T follicular helper cell (primary cell): ENCODE data around the gene LGALSL.
"Not testable (repeated sequence)": the region's sequence is repeated elsewhere in the genome, so short reads cannot be mapped to it uniquely, and the experiment has no call there.

Source experiments
- DNase-seq: peaks from one replicate; pipeline ENCODE4 v3.0.0-alpha.2; 2020; ENCODE audit warnings: low read depth

Gene LGALSL

DNA sequence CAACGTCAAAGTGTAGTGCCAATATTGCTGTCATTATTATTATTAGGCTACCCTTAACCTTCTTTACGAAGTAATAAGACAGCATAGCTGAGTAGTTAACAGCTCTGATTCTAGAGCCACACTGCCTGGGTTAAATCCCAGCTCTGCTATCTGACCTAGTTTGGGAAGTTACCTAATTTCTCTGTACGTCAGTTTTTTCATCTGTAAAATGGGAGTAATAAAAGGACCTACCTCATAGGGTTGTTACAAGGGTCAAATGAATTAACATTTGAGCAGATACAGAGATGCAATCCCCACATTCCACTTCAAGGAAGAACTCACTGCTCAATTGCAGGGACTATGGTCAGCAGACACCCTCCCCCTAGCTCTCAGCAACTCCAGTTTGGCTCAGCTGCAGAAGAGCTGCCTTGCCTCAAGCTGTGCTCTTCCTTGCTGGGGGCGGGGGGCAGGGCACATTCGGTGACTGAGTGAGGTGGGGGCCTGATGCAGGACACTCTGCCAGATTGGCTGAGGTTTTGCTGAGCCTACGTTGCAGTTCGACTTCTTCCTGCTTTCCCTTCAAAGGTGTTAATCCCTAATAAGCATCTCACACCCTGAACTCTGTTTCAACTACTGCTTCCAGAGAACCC is 11.0 kb upstream of the LGALSL start:
- DNase-seq = no peak

GRCh38 chr2:64445970-64446369 is 8.0 kb upstream of the LGALSL start:
- DNase-seq = not testable (repeated sequence)

DNA sequence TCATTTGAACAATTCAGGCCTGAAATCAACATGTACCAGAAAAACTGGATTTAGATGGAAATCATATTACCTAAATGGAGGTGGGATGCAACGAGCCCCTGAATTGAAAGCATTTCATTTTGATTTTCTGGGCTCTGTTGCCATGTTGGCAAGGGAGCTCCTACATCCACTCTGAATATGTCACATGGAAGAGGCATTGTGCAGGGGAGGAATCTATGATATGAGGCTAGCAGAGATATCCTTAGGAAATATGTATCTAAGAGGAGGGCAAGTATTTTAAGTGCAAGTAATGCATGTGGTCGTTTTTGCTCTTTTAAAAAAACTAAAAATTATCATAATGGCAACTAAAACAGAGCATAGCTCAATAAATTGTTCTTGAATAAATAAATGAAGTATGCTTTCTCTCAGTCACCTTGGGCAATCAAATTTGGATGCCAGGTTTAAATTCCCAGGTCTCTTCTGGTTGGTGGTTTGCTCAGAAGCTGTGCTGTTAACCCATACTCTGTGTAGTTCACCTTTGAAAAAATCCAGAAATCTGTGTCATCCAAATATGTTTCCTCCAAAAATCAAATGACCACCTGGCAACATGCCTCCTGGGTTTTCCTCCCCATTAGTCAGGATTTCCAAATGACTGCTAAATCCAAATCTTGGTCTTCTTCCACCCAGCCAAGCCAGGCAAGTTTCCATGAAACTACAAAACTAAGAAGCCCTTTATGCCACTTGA is 6.5 kb upstream of the LGALSL start:
- DNase-seq = no peak

GRCh38 chr2:64448041-64448426 is 5.9 kb upstream of the LGALSL start:
- no peak for DNase-seq

DNA sequence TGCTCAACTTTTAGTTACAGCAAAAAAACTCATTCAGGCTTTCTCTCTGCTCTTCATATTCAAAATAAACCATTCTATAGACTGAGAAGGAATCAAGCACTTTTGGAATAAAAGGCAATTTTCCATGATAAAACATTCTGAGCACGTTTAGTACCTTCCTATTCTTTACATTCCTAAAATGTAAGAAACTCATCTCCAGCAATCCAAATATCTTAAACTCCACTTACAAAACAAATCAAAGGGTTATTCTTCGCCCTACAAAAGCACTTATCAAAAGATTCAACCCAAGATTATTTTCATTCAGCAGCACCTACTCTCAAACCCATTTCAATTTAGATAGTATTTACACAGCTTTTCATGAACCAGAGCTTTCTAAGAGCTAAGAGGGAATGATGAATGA is 2.9 kb upstream of the LGALSL start:
- DNase-seq = no peak

DNA sequence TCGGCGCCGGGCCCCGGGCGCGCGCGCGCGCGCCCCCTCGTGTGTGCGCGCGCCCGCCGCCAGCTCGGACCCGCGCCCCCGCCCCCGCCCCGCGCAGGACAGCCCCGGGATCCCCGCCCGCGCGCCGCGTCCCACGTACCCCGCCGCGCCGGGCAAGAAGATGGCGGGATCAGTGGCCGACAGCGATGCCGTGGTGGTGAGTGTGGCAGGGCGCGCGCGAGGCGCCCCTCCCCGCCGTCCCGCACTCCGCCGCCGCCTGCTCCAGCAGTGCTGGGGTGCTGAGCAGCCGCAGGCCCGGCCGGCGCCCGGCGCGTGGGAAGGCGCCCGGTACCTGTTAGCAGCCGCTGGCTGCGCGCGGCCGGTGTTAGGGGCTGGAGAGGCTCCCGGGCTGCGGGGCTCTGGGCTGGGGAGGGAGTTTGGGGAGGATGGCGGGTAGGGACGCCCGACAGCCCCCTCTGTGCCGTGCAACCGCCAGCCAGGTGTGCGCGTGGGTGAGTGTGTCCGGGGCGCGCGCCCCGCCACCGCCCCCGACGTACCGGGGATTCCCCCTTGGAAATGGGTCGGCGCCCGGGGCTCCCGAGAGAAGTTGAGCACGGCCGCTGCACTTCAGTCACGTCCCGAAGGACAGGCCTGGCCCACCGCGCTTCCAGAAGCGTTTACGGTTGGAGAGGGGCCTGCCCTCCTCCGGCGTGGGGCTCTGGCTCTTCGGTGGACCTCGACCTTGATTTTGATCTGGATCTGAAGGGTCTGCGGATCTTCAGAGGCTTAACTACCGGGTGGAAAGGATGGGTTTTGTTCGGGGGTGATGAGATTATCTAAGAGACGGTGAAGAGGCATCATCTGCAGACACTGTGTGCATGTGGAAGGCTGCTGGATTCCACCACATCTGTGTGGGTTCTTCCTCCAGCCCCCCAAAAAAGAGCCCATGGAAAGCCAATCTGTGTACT is 697 bp downstream of the LGALSL start:
- DNase-seq = peak; percentile 8

DNA sequence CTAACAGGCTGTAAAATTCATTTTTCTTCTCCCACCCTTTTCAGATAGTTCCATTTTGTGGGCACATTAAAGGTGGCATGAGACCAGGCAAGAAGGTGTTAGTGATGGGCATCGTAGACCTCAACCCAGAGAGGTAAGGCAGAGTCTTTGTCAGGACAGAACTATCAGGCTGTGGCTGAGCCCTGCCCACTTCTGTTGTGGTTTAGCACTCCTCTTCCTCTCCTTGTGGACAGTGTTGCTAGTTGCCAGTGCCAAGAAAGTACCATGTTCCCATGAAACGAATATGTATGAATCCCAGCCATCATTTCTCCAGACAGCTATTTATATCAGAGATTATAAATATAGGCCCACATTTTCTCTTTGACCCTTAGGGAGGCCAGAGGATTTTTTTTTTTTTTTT is 1.6 kb downstream of the LGALSL start:
- no peak for DNase-seq

- DNase-seq = no peak
These were observed 2.3 kb downstream of the LGALSL start for GRCh38 chr2:64456293-64456692.

DNA sequence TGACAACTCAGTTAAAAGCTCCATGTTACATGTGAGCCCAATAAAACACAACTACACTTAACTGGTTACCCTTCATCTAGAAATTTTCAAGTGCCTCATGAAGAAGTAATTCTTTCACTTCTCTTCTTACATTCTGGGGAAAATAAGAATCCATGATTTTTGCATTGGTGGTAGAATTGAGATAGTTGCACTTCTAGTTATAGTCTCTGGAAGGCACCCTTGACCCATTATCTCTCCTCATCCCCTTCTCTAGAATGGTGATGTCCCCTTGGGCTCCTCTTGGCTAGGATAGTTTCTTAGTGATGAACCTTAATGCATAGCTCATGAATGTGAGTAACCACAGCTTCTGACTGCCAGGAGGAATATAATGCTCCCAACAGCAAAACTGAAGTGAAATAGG is 3.6 kb downstream of the LGALSL start:
- no peak for DNase-seq

DNA sequence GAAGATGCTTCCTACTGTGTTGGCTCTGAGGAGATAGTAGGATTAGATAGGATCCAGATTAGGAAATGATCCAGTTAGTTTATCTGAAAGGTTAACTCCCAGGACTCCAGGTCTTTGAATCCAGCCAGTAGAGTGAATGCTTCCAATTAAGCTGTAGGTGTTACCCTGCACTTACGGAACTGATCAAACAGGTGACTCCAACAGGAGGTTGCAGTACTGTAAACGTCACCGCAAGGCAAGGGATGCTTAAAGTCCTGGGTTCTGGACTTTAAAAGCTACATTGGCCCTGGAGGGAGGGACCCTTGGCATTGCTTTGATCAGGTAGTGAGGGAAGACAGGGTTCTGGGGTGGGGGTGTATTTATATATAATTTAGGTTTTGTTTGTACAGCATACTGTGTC is 5.6 kb downstream of the LGALSL start:
- no peak for DNase-seq

GRCh38 chr2:64460330-64460729 is 6.4 kb downstream of the LGALSL start:
- DNase-seq = no peak

GRCh38 chr2:64461271-64462058 is 7.5 kb downstream of the LGALSL start:
- DNase-seq = no peak

DNA sequence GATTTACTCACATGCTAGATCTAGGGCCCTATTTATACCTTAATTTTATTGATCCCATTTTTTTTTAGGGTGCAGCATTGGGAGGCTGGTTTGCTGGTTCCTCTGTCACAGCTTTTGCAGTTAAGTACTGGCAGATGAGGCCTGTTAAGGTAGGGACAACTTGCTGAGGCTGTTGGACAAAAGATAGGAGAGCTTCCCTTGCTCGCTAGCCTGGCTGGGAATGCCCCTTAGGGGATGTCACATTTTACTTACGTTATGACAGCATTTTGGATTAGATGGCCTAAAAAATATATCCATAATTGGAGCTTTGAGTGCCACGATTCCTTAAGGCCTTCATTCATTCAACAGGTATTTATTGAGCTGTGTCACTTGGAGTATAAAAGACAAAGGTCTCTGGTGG is 8.2 kb downstream of the LGALSL start:
- no peak for DNase-seq

- DNase-seq = no peak
These were observed 9.2 kb downstream of the LGALSL start for GRCh38 chr2:64462940-64463700.

DNA sequence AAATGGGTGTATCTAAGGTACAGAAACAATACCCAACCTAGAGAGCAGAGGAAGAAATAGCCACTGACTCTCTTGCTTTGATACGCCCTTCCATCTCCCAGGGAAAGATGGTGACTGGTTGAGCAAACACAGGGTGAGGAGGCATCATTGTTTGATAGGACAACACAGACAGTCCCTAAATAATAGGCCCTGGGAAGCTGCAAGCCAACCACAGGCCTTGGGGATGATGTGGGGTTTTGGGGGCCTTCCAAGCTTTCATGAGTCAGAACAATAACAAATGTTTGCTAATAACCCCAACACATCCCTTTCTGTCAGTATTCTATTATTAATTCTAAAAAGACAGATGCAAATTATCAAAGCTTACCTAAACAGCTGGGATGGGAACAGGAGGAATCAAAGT is 9.8 kb downstream of the LGALSL start:
- DNase-seq = no peak

DNA sequence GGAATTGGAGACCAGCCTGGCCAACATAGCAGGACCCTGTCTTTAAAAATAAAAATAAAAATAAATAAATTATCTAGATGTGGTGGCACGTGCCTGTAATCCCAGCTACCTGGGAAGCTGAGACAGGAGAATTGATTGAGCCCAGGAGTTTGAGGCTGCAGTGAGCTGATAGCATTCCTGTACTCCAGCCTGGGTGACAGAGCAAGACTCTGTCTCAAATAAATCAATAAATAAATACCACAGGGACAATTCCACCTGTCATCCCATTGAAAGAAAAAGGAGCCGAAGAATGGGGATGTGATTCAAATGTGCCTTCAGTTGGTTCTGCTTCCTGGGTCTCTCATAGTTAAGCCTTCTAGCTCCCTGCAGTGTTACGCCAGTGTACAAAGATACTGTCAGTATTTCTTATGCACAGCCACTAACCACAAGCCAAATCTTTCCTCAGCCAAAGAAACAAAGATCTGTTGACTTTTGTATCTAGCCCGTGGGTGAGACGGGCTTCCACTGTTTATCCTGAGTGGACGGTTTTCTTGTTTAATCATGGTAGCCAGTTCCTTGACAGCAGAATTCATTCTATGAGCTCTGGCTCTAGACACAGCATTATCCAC is 12.6 kb downstream of the LGALSL start:
- no peak for DNase-seq

DNA sequence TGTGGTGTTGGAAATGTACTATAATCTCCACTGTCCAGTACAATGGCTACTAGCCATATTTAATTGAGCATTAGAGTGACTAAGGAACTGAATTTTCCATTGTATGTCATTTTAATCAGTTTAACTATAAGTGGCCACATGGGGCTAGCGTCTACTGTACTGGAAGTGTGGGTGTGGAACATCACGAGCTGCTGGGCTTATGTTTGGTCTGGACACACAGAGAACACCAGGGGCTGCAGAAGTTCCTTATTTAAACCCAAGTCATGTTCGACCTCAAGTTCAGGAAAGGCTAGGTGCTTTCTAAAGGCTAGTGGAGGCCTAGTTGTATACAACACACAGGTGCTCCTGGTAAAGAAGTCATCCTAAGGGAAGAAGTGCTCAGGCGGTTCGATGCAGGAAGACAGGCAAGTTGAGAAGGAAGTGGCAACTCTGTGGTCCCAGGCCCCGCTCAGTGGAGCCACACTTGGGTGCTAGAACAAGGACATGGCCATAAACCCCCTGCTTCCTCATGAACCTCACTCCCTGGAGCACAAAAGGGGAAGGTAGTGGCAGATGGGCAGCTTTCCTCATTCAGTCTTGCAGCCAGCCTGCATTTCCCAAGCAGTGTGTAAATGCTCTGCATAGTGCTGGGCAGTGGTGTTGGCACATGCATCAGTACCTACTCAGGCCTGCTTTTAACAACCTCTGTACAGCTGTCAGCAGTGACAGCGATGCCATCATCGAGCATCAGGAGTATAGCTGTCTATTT is 13.3 kb downstream of the LGALSL start:
- DNase-seq = no peak

DNA sequence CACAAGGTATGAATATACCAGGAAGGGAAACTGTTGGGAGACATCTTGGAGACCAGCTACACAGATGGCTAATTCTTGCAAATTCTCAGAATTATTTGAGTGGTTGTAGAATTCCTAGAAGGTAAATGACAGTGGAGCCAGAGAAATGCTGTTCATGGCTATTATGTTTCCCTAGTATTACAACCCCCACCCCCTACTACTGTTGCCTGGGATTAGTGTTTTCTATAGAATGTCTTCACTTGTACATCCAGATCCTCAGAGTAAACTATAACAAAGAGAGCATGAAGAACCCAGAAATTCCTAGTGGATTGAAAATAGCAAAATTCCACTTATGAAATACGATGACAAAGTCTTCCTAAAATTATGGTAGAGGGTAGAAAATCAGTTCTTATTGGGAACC is 15.3 kb downstream of the LGALSL start:
- no peak for DNase-seq

DNA sequence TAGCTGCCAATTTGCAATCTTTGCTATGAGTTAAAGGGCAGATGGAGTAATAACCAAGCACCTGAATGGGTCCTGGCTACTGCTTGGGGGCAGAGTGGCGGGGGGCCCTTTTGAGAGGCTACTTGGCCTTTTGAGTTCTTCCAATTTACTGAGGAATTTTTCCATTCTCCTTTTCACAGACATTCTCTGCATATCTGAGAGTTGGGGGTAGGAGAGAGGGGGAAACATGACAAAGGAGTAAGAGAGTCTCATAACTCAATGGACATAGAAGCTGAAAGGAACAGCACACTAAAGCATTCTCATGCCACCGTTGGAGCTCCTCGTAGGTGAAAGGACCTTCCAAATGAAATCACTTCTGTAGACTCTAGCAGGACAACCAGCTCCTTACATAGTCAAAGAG is 16.1 kb downstream of the LGALSL start:
- no peak for DNase-seq

GRCh38 chr2:64470766-64471295 is 16.9 kb downstream of the LGALSL start:
- DNase-seq = no peak
